ENCODE measurements around the gene NLRP1. TPM values are rescaled to one million over a fixed set of nuclear protein-coding genes. Genes with fewer than 3 reads are reported as not detected.

Gene NLRP1
- total RNA-seq, 4 donors from 2014 or later = 15.4 to 19.5 (median 18.0) TPM

GRCh38 chr17:5605452-5605851 lies 21.1 kb upstream of the NLRP1 start:
- Histone ChIP-seq H3K9me3 (peaks cover 0 to 12% (median 3%) of the 10 kb centered on the region in 4 donors), H3K36me3 (no peaks in the 10 kb centered on the region), H3K4me3 (no peak overlapping the region), H3K27ac (replicated peaks in 1 of 4) (no peak overlapping the region), H3K27me3 (peaks cover 0 to 80% (median 0%) of the 10 kb centered on the region in 4 donors), H3K4me1 (no peaks in the 10 kb centered on the region)
- 53% methylated on average over 4 of the region's 4 CpGs for WGBS
- TF ChIP-seq CTCF (IDR thresholded peaks at IDR 0.05) (no peak), EP300 (IDR thresholded peaks at IDR 0.05) (no peak), POLR2AphosphoS5 (IDR thresholded peaks at IDR 0.05) (no peak), POLR2A (IDR thresholded peaks at IDR 0.05; ENCODE audit: low read depth) (no peak)
- DNase-seq (ENCODE audit: extremely low spot score) = no peak
- intact Hi-C loops (cut with DNase I) = no loop called here

- H3K4me3 ChIP-seq = no peak overlapping the region
- H3K36me3 ChIP-seq = no peaks in the 10 kb centered on the region
- no peak for DNase-seq (ENCODE audit: extremely low spot score)
- TF ChIP-seq CTCF (IDR thresholded peaks at IDR 0.05) (no peak), POLR2AphosphoS5 (IDR thresholded peaks at IDR 0.05) (no peak)
- peaks cover 0 to 1% (median under 1%) of the 10 kb centered on the region in 4 donors for H3K9me3 ChIP-seq
- H3K4me1 ChIP-seq = no peaks in the 10 kb centered on the region
- H3K27me3 ChIP-seq = peaks cover 0 to 79% (median 6%) of the 10 kb centered on the region in 4 donors
- H3K27ac ChIP-seq (replicated peaks in 1 of 4) = no peak overlapping the region
- intact Hi-C loops (cut with DNase I) = no loop called here
Observed at GRCh38 chr17:5600041-5600440, 15.7 kb upstream of the NLRP1 start.

- Histone ChIP-seq H3K4me3 (no peak overlapping the region), H3K9me3 (no peaks in the 10 kb centered on the region), H3K27ac (replicated peaks in 1 of 4) (no peak overlapping the region), H3K36me3 (no peaks in the 10 kb centered on the region), H3K4me1 (no peaks in the 10 kb centered on the region), H3K27me3 (peaks cover 0 to 81% (median 6%) of the 10 kb centered on the region in 4 donors)
- WGBS = 23% methylated on average over 6 of the region's 6 CpGs
- DNase-seq (ENCODE audit: extremely low spot score) = no peak
- intact Hi-C loops (cut with DNase I) = loop anchor here (10.0 kb wide), 1 partner anchor 106 kb away; no protein-coding TSS in a partner anchor
- TF ChIP-seq CTCF (IDR thresholded peaks at IDR 0.05) (no peak), EP300 (IDR thresholded peaks at IDR 0.05) (no peak), POLR2A (IDR thresholded peaks at IDR 0.05; ENCODE audit: low read depth) (no peak), POLR2AphosphoS5 (IDR thresholded peaks at IDR 0.05) (no peak)
Observed at GRCh38 chr17:5598457-5598856, 14.1 kb upstream of the NLRP1 start.

- Histone ChIP-seq H3K9me3 (no peaks in the 10 kb centered on the region), H3K4me1 (no peaks in the 10 kb centered on the region), H3K27ac (replicated peaks in 1 of 4) (no peak overlapping the region), H3K27me3 (peaks cover 0 to 88% (median 9%) of the 10 kb centered on the region in 4 donors), H3K36me3 (no peaks in the 10 kb centered on the region), H3K4me3 (no peak overlapping the region)
- intact Hi-C loops (cut with DNase I) = loop anchor here (10.0 kb wide), 1 partner anchor 108 kb away; no protein-coding TSS in a partner anchor
- WGBS = 78% methylated on average over 2 of the region's 2 CpGs
- no peak for TF ChIP-seq POLR2AphosphoS5 (IDR thresholded peaks at IDR 0.05)
- TF ChIP-seq POLR2A (IDR thresholded peaks at IDR 0.05; ENCODE audit: low read depth) = no peak
- no peak for TF ChIP-seq EP300 (IDR thresholded peaks at IDR 0.05)
- no peak for TF ChIP-seq CTCF (IDR thresholded peaks at IDR 0.05)
- no peak for DNase-seq (ENCODE audit: extremely low spot score)
Observed at GRCh38 chr17:5596421-5596820, 12.1 kb upstream of the NLRP1 start.

GRCh38 chr17:5595831-5596230 lies 11.5 kb upstream of the NLRP1 start:
- WGBS = 40% methylated on average over 7 of the region's 7 CpGs
- intact Hi-C loops (cut with DNase I) = loop anchor here (10.0 kb wide), 1 partner anchor 109 kb away; no protein-coding TSS in a partner anchor
- Histone ChIP-seq H3K9me3 (no peaks in the 10 kb centered on the region), H3K27ac (replicated peaks in 1 of 4) (no peak overlapping the region), H3K27me3 (peaks cover 0 to 83% (median 9%) of the 10 kb centered on the region in 4 donors), H3K4me1 (no peaks in the 10 kb centered on the region), H3K4me3 (no peak overlapping the region), H3K36me3 (no peaks in the 10 kb centered on the region)
- TF ChIP-seq EP300 (IDR thresholded peaks at IDR 0.05) (no peak), CTCF (IDR thresholded peaks at IDR 0.05) (no peak), POLR2AphosphoS5 (IDR thresholded peaks at IDR 0.05) (no peak), POLR2A (IDR thresholded peaks at IDR 0.05; ENCODE audit: low read depth) (no peak)
- DNase-seq (ENCODE audit: extremely low spot score) = no peak
